Measurements from ENCODE around the gene MAD1L1. TPM values are rescaled to one million over a fixed set of nuclear protein-coding genes. Genes with fewer than 3 reads are reported as not detected.

MAD1L1 gene
- total RNA-seq, 1 experiment from 2014 or later = 46.7 TPM

DNA sequence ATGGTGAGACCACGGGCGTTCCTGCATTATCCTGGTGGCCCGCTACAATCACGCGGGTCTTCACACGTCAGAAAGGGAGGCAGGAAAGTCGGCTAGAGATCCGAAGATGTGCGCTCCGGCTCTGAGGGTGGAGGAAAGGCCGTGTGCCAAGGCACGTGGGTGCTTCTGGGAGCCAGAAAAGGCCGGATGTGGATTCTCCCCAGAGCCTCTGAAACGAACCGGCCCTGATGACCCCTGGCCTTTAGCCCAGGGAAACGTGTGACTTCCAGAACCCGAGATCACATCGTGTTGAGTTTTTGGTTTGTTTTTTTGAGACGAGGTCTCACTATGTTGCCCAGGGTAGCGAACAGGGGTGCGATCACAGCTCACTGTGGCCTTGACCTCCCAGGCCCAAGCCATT lies 318.4 kb downstream of the MAD1L1 start:
- ChIA-PET CTCF (no interaction called here), POLR2A (ENCODE audit: low non-redundant PET) (no interaction called here)
- TF ChIP-seq, protein P1, sequence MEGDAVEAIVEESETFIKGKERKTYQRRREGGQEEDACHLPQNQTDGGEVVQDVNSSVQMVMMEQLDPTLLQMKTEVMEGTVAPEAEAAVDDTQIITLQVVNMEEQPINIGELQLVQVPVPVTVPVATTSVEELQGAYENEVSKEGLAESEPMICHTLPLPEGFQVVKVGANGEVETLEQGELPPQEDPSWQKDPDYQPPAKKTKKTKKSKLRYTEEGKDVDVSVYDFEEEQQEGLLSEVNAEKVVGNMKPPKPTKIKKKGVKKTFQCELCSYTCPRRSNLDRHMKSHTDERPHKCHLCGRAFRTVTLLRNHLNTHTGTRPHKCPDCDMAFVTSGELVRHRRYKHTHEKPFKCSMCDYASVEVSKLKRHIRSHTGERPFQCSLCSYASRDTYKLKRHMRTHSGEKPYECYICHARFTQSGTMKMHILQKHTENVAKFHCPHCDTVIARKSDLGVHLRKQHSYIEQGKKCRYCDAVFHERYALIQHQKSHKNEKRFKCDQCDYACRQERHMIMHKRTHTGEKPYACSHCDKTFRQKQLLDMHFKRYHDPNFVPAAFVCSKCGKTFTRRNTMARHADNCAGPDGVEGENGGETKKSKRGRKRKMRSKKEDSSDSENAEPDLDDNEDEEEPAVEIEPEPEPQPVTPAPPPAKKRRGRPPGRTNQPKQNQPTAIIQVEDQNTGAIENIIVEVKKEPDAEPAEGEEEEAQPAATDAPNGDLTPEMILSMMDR (conservative IDR thresholded peaks at IDR 0.05; ENCODE audit: low read depth, low read length) = no peak
- H3K4me3 ChIP-seq (ENCODE audit: low read depth, low read length, poor library complexity, severe bottlenecking) = no peak overlapping the region
- no peak for DNase-seq (ENCODE audit: low spot score)
- BruUV-seq (replicated peaks) = no TSS peak
- H3K9me3 ChIP-seq (ENCODE audit: low read depth, low read length, poor library complexity, severe bottlenecking) = no peaks in the 10 kb centered on the region
- no peak overlapping the region for H3K27ac ChIP-seq (ENCODE audit: low read depth, low read length, poor library complexity, severe bottlenecking)
- no peaks in the 10 kb centered on the region for H3K27me3 ChIP-seq (replicated peaks; ENCODE audit: insufficient read depth, low read depth, low read length, poor library complexity)
- H3K4me1 ChIP-seq (ENCODE audit: insufficient read depth, low read length, poor library complexity, severe bottlenecking) = peaks cover 10% of the 10 kb centered on the region
- no peaks in the 10 kb centered on the region for H3K36me3 ChIP-seq (ENCODE audit: insufficient read depth, low read length, poor library complexity, severe bottlenecking)
- intact Hi-C loops (cut with micrococcal nuclease; ENCODE audit: unreplicated experiment) = no loop called here

DNA sequence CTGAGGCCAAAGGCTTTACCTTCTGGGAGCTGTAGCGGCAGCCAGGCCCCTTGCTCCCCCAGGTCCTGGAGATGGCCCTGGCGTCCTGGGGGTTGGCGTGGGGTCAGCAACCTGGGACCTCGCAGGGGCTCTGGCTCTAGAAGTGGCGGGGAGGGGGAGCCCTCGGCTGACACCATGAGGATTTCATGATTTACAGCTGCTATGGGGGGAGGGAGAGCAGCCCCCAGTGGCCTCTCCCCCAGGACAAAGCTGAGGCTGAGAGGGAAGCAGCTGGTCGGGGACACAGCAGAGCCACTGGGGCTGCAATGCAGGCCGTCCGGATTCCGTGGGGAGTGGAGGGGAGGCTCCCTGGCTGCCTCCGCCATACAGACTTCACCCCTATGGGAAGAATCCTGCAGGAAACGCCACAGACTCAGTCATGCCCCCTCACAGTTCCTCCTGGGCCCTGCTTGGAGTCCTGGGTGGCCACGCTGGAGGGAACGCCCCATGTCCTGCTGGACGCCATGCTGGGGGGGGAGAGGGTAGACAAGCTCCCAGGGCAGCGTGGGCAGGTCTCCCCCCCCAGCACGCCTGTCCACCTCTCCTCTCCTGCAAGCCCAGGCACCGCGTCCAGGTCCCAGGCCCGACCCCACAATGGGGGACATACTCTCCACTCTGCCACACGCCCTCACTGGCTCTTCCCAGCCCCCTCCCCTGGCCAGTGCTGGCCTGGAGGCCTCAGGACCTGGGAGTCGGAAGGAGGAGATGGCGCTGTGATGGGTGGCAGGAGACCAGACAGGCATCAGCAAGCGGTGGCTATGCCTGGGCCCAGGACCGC lies 319.1 kb downstream of the MAD1L1 start:
- intact Hi-C loops (cut with micrococcal nuclease; ENCODE audit: unreplicated experiment) = no loop called here
- ChIA-PET POLR2A (ENCODE audit: low non-redundant PET) (no interaction called here), CTCF (no interaction called here)
- H3K4me1 ChIP-seq (ENCODE audit: insufficient read depth, low read length, poor library complexity, severe bottlenecking) = peaks cover 10% of the 10 kb centered on the region
- H3K36me3 ChIP-seq (ENCODE audit: insufficient read depth, low read length, poor library complexity, severe bottlenecking) = no peaks in the 10 kb centered on the region
- H3K27ac ChIP-seq (ENCODE audit: low read depth, low read length, poor library complexity, severe bottlenecking) = no peak overlapping the region
- DNase-seq (ENCODE audit: low spot score) = no peak
- H3K4me3 ChIP-seq (ENCODE audit: low read depth, low read length, poor library complexity, severe bottlenecking) = no peak overlapping the region
- TF ChIP-seq, protein P1 (conservative IDR thresholded peaks at IDR 0.05; ENCODE audit: low read depth, low read length) = no peak
- no peak for TF ChIP-seq EZH2 (IDR thresholded peaks at IDR 0.05; ENCODE audit: borderline replicate concordance, low read depth, low read length, poor library complexity, severe bottlenecking)
- no TSS peak for BruUV-seq (replicated peaks)
- no peaks in the 10 kb centered on the region for H3K9me3 ChIP-seq (ENCODE audit: low read depth, low read length, poor library complexity, severe bottlenecking)
- no peaks in the 10 kb centered on the region for H3K27me3 ChIP-seq (replicated peaks; ENCODE audit: insufficient read depth, low read depth, low read length, poor library complexity)

DNA sequence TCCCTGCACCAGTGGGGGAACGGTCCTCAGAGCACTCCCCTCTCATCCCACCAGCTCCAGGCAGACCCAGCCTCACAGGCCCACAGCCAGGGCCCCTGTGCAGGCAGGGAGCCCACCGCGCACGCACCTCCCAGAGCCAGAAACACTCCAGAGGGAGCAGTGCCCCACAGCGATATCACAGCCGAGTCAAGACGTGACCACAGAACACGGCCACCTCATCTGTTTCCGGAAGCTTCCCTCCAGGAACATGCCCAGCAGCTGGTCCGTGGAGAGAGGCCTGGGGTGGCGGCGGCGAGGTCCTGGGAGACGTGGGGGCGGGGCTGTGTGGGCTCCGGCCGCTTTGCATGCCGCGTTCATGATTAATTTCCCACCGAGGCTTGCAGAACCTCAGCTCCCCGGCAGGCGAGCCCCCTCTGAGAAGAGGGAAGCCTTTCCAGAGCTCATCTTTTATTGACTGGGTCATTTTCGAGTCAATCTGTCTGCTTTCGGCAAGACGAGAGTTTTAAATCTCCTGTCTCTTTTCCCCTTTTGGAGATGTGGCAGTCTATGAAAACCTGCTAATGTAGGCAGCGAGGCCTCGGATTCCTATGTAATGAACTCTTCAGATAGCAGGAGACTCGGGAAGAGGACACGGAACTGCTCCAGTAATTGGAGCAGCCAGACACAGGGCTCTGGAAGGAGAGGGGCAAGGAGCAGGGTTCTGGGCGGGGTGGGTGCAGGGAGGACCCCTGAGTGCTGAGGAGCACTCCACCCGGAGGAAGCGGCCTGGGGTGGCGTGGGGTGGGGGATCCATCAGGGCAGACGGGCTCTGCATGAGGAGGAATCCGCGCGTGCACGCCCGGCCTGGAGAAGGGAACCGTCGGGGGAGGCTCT lies 319.9 kb downstream of the MAD1L1 start:
- intact Hi-C loops (cut with micrococcal nuclease; ENCODE audit: unreplicated experiment) = no loop called here
- ChIA-PET POLR2A (ENCODE audit: low non-redundant PET) (no interaction called here), CTCF (interaction anchor here (0.7 kb wide), 1 partner anchor 12 kb away, joined by 3 read pairs; no protein-coding TSS in a partner anchor)
- H3K9me3 ChIP-seq (ENCODE audit: low read depth, low read length, poor library complexity, severe bottlenecking) = no peaks in the 10 kb centered on the region
- no peak for TF ChIP-seq EZH2 (IDR thresholded peaks at IDR 0.05; ENCODE audit: borderline replicate concordance, low read depth, low read length, poor library complexity, severe bottlenecking)
- TF ChIP-seq, protein P1 (conservative IDR thresholded peaks at IDR 0.05; ENCODE audit: low read depth, low read length) = no peak
- H3K4me3 ChIP-seq (ENCODE audit: low read depth, low read length, poor library complexity, severe bottlenecking) = no peak overlapping the region
- H3K27ac ChIP-seq (ENCODE audit: low read depth, low read length, poor library complexity, severe bottlenecking) = no peak overlapping the region
- peak; percentile 60 for DNase-seq (ENCODE audit: low spot score)
- no TSS peak for BruUV-seq (replicated peaks)
- H3K36me3 ChIP-seq (ENCODE audit: insufficient read depth, low read length, poor library complexity, severe bottlenecking) = no peaks in the 10 kb centered on the region
- no peaks in the 10 kb centered on the region for H3K27me3 ChIP-seq (replicated peaks; ENCODE audit: insufficient read depth, low read depth, low read length, poor library complexity)
- peaks cover 10% of the 10 kb centered on the region for H3K4me1 ChIP-seq (ENCODE audit: insufficient read depth, low read length, poor library complexity, severe bottlenecking)
